Neuronal stem cell (in vitro differentiated cells): Measurements from ENCODE around the gene RALGPS1.

Experiments used
- DNase-seq: peaks from one replicate; pipeline ENCODE4 v3.0.0-alpha.2; 2013; ENCODE audit warnings: low spot score
- H2AFZ ChIP-seq: one replicate; pipeline ENCODE4 v1.6.1; 2013; ENCODE audit warnings: mild to moderate bottlenecking, low read length, inconsistent platforms
- H2AK5ac ChIP-seq: 2 replicates; pipeline ENCODE4 v1.6.1; 2013; ENCODE audit warnings: low read depth, mild to moderate bottlenecking, inconsistent platforms, low read length, moderate library complexity, mixed read lengths
- H2BK120ac ChIP-seq: 2 replicates; pipeline ENCODE4 v1.6.1; 2013; ENCODE audit warnings: low read depth, mild to moderate bottlenecking, inconsistent platforms, low read length, moderate library complexity, mixed read lengths
- H2BK12ac ChIP-seq: one replicate; pipeline ENCODE4 v1.6.1; 2013; ENCODE audit warnings: low read length, inconsistent platforms
- H2BK15ac ChIP-seq: 2 replicates; pipeline ENCODE4 v1.6.1; 2013; ENCODE audit warnings: mild to moderate bottlenecking, low read length, inconsistent platforms, mixed read lengths
- H2BK5ac ChIP-seq: one replicate; pipeline ENCODE4 v1.6.1; 2013; ENCODE audit warnings: inconsistent platforms, mild to moderate bottlenecking, low read length, moderate library complexity
- H3K14ac ChIP-seq: one replicate; pipeline ENCODE4 v1.6.1; 2013; ENCODE audit warnings: low read length, inconsistent platforms
- H3K18ac ChIP-seq: 2 replicates; pipeline ENCODE4 v1.6.1; 2013; ENCODE audit warnings: low read length, inconsistent platforms
- H3K23ac ChIP-seq: 2 replicates; pipeline ENCODE4 v1.6.1; 2013; ENCODE audit warnings: low read depth, mild to moderate bottlenecking, mixed read lengths, low read length, inconsistent platforms; ENCODE audit not compliant: poor library complexity
- H3K27ac ChIP-seq: replicated peaks from 3 replicates; pipeline ENCODE4 v1.5.1; 2013; ENCODE audit warnings: low read length, inconsistent platforms
- H3K27me3 ChIP-seq, 3 experiments: 2 replicates each; pipeline ENCODE4 v1.6.1; 2013; ENCODE audit warnings: low read length in 3 of 3, mild to moderate bottlenecking in 2 of 3, inconsistent platforms in 1 of 3, low read depth in 1 of 3, mixed read lengths in 1 of 3, moderate library complexity in 1 of 3; ENCODE audit not compliant: control insufficient read depth in 3 of 3, insufficient read depth in 3 of 3
- H3K36me3 ChIP-seq, 2 donors: replicated peaks in 1 of 2; 2 replicates each; pipeline ENCODE4 v1.6.1; 2013; ENCODE audit warnings: low read length in 2 of 2; ENCODE audit not compliant: control insufficient read depth in 2 of 2, insufficient read depth in 2 of 2
- H3K4ac ChIP-seq: 2 replicates; pipeline ENCODE4 v1.6.1; 2013; ENCODE audit warnings: inconsistent platforms, mild to moderate bottlenecking, low read length, moderate library complexity
- H3K4me1 ChIP-seq, 2 donors: 1 replicate in 1 of 2; 2 replicates in 1 of 2; pipeline ENCODE4 v1.6.1; 2013; ENCODE audit warnings: low read length in 2 of 2, low read depth in 1 of 2; ENCODE audit not compliant: control insufficient read depth in 2 of 2, insufficient read depth in 1 of 2
- H3K4me2 ChIP-seq: one replicate; pipeline ENCODE4 v1.6.1; 2013; ENCODE audit warnings: mild to moderate bottlenecking, low read length, inconsistent platforms; ENCODE audit not compliant: insufficient read depth, poor library complexity, severe bottlenecking
- H3K4me3 ChIP-seq, 2 donors: 2 replicates each; pipeline ENCODE4 v1.5.1; 2013; ENCODE audit warnings: low read length in 2 of 2, mild to moderate bottlenecking in 2 of 2, inconsistent platforms in 1 of 2, moderate library complexity in 1 of 2
- H3K79me1 ChIP-seq: one replicate; pipeline ENCODE4 v1.6.1; 2013; ENCODE audit warnings: low read depth, mild to moderate bottlenecking, inconsistent platforms, low read length, moderate library complexity
- H3K9ac ChIP-seq: one replicate; pipeline ENCODE4 v1.6.1; 2013; ENCODE audit warnings: mild to moderate bottlenecking, low read depth, low read length, inconsistent platforms; ENCODE audit not compliant: poor library complexity
- H3K9me3 ChIP-seq, 2 donors: replicated peaks in 1 of 2; 2 replicates each; pipeline versions ENCODE3 to v1.6.1; 2013; ENCODE audit warnings: low read length in 2 of 2, mild to moderate bottlenecking in 2 of 2, inconsistent platforms in 1 of 2, low read depth in 1 of 2, mixed read lengths in 1 of 2, moderate library complexity in 1 of 2; ENCODE audit not compliant: control insufficient read depth in 2 of 2, insufficient read depth in 1 of 2
- H4K8ac ChIP-seq: one replicate; pipeline ENCODE4 v1.6.1; 2013; ENCODE audit warnings: low read depth, mild to moderate bottlenecking, inconsistent platforms, low read length, moderate library complexity
- H4K91ac ChIP-seq: one replicate; pipeline ENCODE4 v1.6.1; 2013; ENCODE audit warnings: low read length, low read depth, mild to moderate bottlenecking, inconsistent platforms; ENCODE audit not compliant: poor library complexity
- WGBS, 2 donors: extraction: QIAGEN DNeasy Blood & Tissue Kit; methylation state at CpG; one replicate each; pipeline ENCODE4 v1.1.7; 2013; ENCODE audit warnings: missing lambda C conversion rate in 2 of 2, mixed read lengths in 1 of 2; ENCODE audit not compliant: insufficient read length in 2 of 2, insufficient replicate concordance in 1 of 2; ENCODE audit errors: extremely low coverage in 2 of 2; 5-methylcytosine and 5-hydroxymethylcytosine counted together

The RALGPS1 gene

DNA sequence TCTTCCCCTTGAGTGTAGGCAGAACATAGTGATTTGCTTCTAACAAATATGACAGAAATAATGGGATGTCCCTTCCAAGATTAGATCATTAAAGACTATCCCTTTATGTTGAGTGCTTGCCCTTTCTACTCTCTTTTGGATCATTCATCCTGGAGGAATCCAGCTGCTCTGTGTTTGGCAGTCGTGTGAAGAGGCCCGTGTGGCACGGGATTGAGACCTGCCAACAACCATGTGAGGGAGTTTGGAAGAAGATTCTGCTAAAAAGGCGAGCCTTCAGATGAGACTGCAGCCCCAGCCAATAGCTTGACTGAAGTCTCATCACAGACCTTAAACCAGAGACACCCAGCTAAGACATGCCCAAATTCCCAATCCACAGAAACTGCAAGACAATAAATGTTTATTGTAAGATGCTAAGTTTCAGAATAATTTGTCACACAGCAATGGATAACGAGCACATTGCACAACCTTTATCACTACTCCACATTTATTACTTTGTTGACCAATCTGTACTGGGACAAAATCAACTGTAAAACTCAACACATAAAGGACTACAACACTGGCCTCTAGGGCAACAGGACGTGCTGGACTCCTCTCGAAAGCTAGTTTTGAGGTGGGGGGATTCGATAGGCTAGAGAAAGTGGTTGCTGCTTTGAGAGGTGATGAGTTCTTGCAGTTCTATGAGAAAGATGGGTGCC lies 165.0 kb downstream of the RALGPS1 start:
- WGBS, 2 donors, result no CpG with 5 or more reads among the region's 8 CpGs
- DNase-seq, result no peak
- H3K36me3 ChIP-seq, result no peaks in the 10 kb centered on the region

DNA sequence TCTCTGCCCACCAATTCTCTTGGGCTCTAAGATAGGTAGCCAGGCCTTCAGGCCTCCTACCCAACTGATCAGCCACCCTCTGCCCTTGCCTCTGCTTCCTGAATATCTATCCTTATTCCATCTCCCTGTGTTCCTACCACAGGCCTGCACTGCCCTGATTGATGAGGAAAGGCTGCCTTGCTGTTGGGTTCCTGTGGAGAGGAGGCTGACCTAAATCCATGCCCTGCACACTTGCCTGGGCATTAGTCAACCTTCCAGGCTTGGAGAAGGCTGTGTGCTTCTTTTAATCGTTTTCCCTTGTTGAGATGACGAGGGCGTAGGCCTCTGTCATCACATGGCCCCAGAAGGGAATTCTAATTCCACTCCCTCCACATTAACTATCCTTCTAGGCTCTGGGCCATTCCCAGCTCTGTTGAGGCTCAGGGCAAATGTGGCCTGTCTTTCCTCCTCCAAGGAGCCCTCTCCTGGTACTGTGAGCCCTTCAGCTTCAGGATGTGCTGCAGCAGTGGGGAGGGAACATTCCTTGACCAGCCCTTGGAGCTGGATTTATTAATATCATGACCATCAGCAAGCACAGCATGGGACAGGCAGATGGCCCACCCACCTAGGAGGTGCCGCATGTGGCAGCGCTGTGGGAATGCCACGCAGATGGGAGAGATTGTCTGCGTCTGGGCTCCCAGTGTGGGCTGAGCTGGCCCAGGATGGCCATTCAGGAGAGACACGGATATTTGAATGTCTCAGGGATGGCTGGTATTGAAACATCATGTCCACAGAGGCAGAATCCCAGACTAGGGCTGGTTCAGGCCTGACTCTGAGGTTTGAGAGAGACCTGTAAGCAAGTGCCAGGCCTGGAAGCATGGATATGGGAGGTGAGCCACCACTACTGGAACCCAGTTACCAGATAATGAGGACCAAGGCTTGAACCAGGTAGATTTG lies 166.9 kb downstream of the RALGPS1 start:
- Histone ChIP-seq H3K4me3 (no peak overlapping the region), H3K9ac (no peak overlapping the region), H2BK12ac (no peak overlapping the region), H3K27ac (no peak overlapping the region), H3K4ac (no peak overlapping the region), H3K36me3 (no peaks in the 10 kb centered on the region), H4K8ac (no peak overlapping the region), H3K14ac (no peak overlapping the region), H3K9me3 (peaks cover 0 to 10% of the 10 kb centered on the region in 2 donors), H3K4me2 (no peak overlapping the region), H3K23ac (peak overlapping the region; percentile 8), H2BK15ac (no peak overlapping the region), H2BK120ac (no peak overlapping the region), H2BK5ac (no peak overlapping the region), H2AK5ac (no peak overlapping the region), H3K4me1 (peaks cover 4 to 13% of the 10 kb centered on the region in 2 donors), H3K27me3 (no peaks in the 10 kb centered on the region), H2AFZ (no peak overlapping the region), H3K18ac (no peak overlapping the region), H4K91ac (no peak overlapping the region), H3K79me1 (no peaks in the 10 kb centered on the region)
- WGBS, 2 donors, result no CpG with 5 or more reads among the region's 8 CpGs
- DNase-seq, result no peak

More for the DNA sequence above, 165.0 kb downstream of the RALGPS1 start:
- H3K9ac ChIP-seq, result no peak overlapping the region
- no peak overlapping the region for H3K4me3 ChIP-seq
- no peak overlapping the region for H3K4me2 ChIP-seq
- H2BK15ac ChIP-seq, result no peak overlapping the region
- H3K4ac ChIP-seq, result no peak overlapping the region
- H4K91ac ChIP-seq, result no peak overlapping the region
- H2BK120ac ChIP-seq, result no peak overlapping the region
- no peak overlapping the region for H3K23ac ChIP-seq
- H3K9me3 ChIP-seq, result peaks cover 0 to 10% of the 10 kb centered on the region in 2 donors
- H2BK5ac ChIP-seq, result no peak overlapping the region
- H3K14ac ChIP-seq, result no peak overlapping the region
- H3K4me1 ChIP-seq, result peaks cover 11 to 29% of the 10 kb centered on the region in 2 donors
- no peak overlapping the region for H3K18ac ChIP-seq
- no peak overlapping the region for H3K27ac ChIP-seq
- H4K8ac ChIP-seq, result no peak overlapping the region
- no peak overlapping the region for H2BK12ac ChIP-seq
- no peaks in the 10 kb centered on the region for H3K27me3 ChIP-seq
- no peak overlapping the region for H2AFZ ChIP-seq
- no peaks in the 10 kb centered on the region for H3K79me1 ChIP-seq
- no peak overlapping the region for H2AK5ac ChIP-seq

DNA sequence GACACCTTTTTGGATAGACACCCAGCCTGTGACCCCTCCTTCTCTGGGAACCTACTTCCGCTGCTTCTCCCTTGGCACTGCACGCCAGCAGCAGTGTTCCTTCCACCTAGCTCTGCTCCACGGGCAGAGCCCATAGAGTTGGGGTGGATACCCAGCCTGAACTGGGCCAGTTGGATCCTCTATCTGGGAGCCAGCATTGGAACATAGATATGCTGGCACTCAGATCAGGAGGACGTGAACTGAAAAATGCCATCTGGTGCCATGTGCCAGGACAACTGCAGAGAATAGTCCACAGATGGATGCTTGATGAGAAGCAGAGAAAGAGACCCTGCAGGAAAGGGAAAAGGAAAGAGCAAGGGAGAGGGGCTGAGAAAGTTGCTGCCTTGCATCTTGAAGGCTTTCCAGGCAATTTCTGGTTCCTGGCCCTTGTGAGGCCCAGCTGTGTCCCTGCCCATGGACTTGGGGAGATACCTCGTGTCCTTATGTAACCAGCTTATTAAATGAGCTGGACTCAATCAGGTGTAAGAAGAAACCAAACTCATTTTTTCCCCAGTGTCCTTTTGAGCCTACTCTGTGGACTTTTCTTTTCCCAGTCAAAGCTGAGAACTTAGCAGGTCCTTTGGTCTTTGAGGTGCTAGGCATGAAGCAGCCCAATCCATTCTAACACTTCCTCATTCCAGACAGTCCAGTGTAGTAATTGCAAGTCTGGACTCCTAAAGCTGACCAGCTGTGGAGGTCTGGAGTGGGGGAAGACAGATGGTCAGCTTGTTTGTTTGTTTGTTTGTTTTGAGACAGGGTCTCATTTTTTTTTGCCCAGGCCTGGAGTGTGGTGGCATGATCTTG lies 168.8 kb downstream of the RALGPS1 start:
- H2AK5ac ChIP-seq, result no peak overlapping the region
- H3K4me1 ChIP-seq, result peaks cover 0 to 2% of the 10 kb centered on the region in 2 donors
- H2BK120ac ChIP-seq, result no peak overlapping the region
- DNase-seq, result no peak
- peak overlapping the region; percentile 30 for H2BK5ac ChIP-seq
- no peak overlapping the region for H3K9ac ChIP-seq
- H3K14ac ChIP-seq, result peak overlapping the region; percentile 32
- no peak overlapping the region for H3K4ac ChIP-seq
- H3K27ac ChIP-seq, result no peak overlapping the region
- no peak overlapping the region for H3K18ac ChIP-seq
- H3K4me2 ChIP-seq, result no peak overlapping the region
- H3K36me3 ChIP-seq, result peaks cover 3 to 8% of the 10 kb centered on the region in 2 donors
- H3K9me3 ChIP-seq, result peaks cover 0 to 5% of the 10 kb centered on the region in 2 donors
- H3K27me3 ChIP-seq, result no peaks in the 10 kb centered on the region
- no peak overlapping the region for H4K8ac ChIP-seq
- H3K4me3 ChIP-seq, result no peak overlapping the region
- no peak overlapping the region for H3K23ac ChIP-seq
- no CpG with 5 or more reads among the region's 5 CpGs for WGBS, 2 donors
- no peak overlapping the region for H2BK15ac ChIP-seq
- no peak overlapping the region for H4K91ac ChIP-seq
- H3K79me1 ChIP-seq, result no peaks in the 10 kb centered on the region
- H2BK12ac ChIP-seq, result no peak overlapping the region
- H2AFZ ChIP-seq, result no peak overlapping the region
